ENCODE measurements around the gene SIN3B. TPM values are rescaled to one million over a fixed set of nuclear protein-coding genes. Genes with fewer than 3 reads are reported as not detected.

Gene SIN3B
- total RNA-seq, 1 donor from 2014 or later = 18.4 TPM

DNA sequence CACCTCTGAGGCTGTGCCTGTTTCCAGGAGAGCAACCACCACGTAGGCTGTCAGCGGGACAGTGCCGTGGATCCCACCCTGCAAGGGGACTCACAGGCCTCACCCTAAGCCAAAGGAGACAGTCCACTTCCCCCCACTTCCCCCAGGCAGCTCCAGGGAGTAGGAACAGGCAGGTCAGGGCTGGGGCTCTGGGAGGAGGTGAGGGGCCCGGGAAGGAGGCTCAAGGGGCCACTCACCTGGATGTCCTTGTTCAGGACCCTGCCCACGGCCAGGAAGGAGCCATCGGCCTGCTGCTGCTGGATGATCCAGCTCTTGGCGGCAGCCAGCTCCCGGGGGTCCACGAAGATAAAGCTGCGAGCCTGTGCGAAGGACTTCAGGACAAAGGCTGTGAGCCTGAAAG, 85.2 kb downstream of the SIN3B start:
- TF ChIP-seq, protein P1, sequence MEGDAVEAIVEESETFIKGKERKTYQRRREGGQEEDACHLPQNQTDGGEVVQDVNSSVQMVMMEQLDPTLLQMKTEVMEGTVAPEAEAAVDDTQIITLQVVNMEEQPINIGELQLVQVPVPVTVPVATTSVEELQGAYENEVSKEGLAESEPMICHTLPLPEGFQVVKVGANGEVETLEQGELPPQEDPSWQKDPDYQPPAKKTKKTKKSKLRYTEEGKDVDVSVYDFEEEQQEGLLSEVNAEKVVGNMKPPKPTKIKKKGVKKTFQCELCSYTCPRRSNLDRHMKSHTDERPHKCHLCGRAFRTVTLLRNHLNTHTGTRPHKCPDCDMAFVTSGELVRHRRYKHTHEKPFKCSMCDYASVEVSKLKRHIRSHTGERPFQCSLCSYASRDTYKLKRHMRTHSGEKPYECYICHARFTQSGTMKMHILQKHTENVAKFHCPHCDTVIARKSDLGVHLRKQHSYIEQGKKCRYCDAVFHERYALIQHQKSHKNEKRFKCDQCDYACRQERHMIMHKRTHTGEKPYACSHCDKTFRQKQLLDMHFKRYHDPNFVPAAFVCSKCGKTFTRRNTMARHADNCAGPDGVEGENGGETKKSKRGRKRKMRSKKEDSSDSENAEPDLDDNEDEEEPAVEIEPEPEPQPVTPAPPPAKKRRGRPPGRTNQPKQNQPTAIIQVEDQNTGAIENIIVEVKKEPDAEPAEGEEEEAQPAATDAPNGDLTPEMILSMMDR (IDR thresholded peaks at IDR 0.05; ENCODE audit: insufficient read depth, low read length, severe bottlenecking) = no peak
- DNase-seq (ENCODE audit: low read depth) = no peak
- FAIRE-seq = no peak

DNA sequence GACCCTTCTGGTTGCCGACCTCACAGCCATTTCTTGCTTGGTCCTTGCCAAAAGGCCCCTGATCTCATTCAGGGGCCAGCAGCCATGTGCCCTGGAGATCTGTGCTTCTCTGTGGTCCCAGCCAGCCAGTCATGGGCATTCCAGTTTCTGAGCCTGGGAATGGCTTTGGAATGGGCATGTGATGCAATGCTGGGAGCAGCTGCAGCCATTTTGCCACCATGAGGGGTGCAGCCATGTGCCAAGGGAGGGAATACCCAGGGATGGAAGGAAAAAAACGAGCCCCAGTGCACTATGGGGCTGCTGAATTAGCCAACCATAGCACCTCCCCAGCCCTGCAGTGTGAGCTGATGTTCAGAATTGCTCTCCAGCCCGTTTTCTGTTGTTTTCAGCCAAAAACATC, 85.9 kb downstream of the SIN3B start:
- TF ChIP-seq, protein P1 (IDR thresholded peaks at IDR 0.05; ENCODE audit: insufficient read depth, low read length, severe bottlenecking) = no peak
- Histone ChIP-seq H3K36me3 (ENCODE audit: control insufficient read depth, insufficient read depth, low read length) (no peaks in the 10 kb centered on the region), H3K4me3 (ENCODE audit: low read depth, low read length) (no peak overlapping the region), H3K27me3 (ENCODE audit: control insufficient read depth, insufficient read depth, low read length) (no peaks in the 10 kb centered on the region)
- DNase-seq (ENCODE audit: low read depth) = no peak
- no peak for FAIRE-seq

More for the DNA sequence above, 85.2 kb downstream of the SIN3B start:
- no peak overlapping the region for H3K4me3 ChIP-seq (ENCODE audit: low read depth, low read length)
- H3K27me3 ChIP-seq (ENCODE audit: control insufficient read depth, insufficient read depth, low read length) = no peaks in the 10 kb centered on the region
- H3K36me3 ChIP-seq (ENCODE audit: control insufficient read depth, insufficient read depth, low read length) = no peaks in the 10 kb centered on the region

DNA sequence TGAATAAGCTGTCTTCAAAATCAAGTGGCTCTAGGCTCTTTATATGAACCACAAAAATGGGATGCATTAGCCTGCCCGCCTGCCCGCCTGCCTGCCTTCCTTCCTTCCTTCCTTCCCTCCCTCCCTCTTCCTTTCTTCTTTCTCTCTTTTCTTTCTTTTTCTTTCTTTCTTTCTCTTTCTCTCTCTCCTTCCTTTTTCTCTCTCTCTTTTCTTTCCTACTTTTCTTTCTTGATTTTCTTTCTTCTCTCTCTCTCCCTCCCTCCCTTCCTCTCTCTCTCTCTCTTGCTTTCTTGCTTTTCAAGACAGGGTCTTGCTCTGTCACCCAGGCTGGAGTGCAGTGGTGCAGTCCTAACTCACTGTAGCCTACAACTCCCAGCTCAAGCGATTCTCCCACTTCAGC, 86.5 kb downstream of the SIN3B start:
- TF ChIP-seq, protein P1 (IDR thresholded peaks at IDR 0.05; ENCODE audit: insufficient read depth, low read length, severe bottlenecking) = no peak
- Histone ChIP-seq H3K4me3 (ENCODE audit: low read depth, low read length) (no peak overlapping the region), H3K36me3 (ENCODE audit: control insufficient read depth, insufficient read depth, low read length) (no peaks in the 10 kb centered on the region), H3K27me3 (ENCODE audit: control insufficient read depth, insufficient read depth, low read length) (no peaks in the 10 kb centered on the region)
- FAIRE-seq = no peak
- DNase-seq (ENCODE audit: low read depth) = no peak

DNA sequence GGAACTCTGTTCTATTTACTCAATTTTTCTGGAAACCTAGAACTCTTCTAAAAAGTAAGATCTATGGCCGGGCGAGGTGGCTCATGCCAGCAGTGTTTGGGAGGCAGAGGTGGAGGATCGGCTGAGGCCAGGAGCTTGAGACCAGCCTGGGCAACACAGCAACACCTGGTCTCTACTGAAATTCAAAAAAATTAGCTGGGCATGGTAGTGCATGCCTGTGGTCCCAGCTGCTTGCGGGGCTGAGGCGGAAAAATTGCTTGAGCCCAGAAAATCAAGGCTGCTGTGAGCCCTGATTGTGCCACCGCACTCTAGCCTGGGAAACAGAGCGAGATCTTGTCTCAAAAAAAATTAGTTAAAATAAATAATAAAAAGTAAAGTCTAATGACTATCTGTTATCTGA, 88.2 kb downstream of the SIN3B start:
- Histone ChIP-seq H3K4me3 (ENCODE audit: low read depth, low read length) (no peak overlapping the region), H3K27me3 (ENCODE audit: control insufficient read depth, insufficient read depth, low read length) (no peaks in the 10 kb centered on the region), H3K36me3 (ENCODE audit: control insufficient read depth, insufficient read depth, low read length) (no peaks in the 10 kb centered on the region)
- no peak for DNase-seq (ENCODE audit: low read depth)
- TF ChIP-seq, protein P1 (IDR thresholded peaks at IDR 0.05; ENCODE audit: insufficient read depth, low read length, severe bottlenecking) = no peak
- no peak for FAIRE-seq

DNA sequence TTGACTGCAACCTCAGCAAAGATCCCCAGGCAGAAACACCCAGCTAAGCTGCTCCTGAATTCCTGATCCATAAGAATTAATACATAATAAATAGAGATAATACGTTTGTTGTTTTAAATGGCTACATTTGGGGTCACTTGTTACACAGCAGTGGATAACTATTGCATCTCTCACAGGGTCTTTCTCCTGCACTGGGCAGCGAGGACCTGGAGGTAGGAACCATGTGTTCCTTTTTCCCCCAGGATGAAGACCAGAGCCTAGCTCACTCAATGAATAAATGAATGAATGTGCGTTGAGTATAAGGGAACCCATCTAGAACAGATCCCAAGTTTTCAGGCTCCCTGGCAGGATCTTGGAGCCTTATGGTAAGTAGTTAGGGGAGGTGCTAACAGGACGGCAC, 90.3 kb downstream of the SIN3B start:
- Histone ChIP-seq H3K36me3 (ENCODE audit: control insufficient read depth, insufficient read depth, low read length) (no peaks in the 10 kb centered on the region), H3K4me3 (ENCODE audit: low read depth, low read length) (no peak overlapping the region), H3K27me3 (ENCODE audit: control insufficient read depth, insufficient read depth, low read length) (no peaks in the 10 kb centered on the region)
- DNase-seq (ENCODE audit: low read depth) = no peak
- no peak for FAIRE-seq
- TF ChIP-seq, protein P1 (IDR thresholded peaks at IDR 0.05; ENCODE audit: insufficient read depth, low read length, severe bottlenecking) = no peak

DNA sequence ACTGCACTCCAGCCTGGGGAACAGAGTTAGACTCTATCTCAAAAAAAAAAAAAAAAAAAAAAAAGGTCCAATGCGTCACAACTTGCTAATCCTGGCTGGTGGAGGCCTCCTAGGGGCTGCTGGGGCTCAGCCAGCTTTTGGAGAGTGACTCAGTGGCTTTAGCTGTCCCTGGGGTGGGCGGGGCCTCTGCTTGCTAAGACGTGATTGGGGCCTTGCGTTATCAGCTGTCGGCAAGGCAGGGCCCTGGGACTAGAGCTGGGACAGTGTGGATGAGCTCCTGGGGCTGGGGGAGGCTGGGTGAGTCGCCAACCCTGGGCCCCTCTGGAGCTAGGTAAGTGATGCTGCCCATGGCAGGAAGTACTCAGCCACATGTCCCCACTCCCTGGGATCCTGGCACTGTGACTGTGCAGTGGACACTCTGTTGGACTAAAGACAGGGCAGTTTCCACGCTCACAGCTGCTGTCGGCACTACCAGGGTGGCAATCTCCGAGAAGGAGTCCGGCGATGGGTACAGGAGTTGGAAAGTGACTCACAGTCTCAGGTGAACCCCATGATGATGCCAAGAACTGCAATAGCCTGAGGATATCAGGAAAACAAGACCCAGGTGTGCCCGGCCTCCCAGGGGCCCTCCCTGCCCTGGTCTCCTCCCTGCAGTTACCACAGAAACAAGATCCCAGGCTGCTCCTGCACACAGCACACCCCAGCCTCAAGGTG, 91.8 kb downstream of the SIN3B start:
- TF ChIP-seq, protein P1 (IDR thresholded peaks at IDR 0.05; ENCODE audit: insufficient read depth, low read length, severe bottlenecking) = no peak
- H3K36me3 ChIP-seq (ENCODE audit: control insufficient read depth, insufficient read depth, low read length) = no peaks in the 10 kb centered on the region
- H3K4me3 ChIP-seq (ENCODE audit: low read depth, low read length) = no peak overlapping the region
- H3K27me3 ChIP-seq (ENCODE audit: control insufficient read depth, insufficient read depth, low read length) = no peaks in the 10 kb centered on the region
- FAIRE-seq (peak; percentile 81), DNase-seq (ENCODE audit: low read depth) (peak; percentile 91)

Data from bronchial epithelial cell (primary cell).